ENCODE measurements around the gene ZMAT5.

Gene ZMAT5

GRCh38 chr22:29726512-29727130 is 40.2 kb downstream of the ZMAT5 start:
- DNase-seq, result no peak

- DNase-seq, result no peak
Observed at GRCh38 chr22:29726106-29726505, 40.7 kb downstream of the ZMAT5 start.

GRCh38 chr22:29724843-29725242 is 42.0 kb downstream of the ZMAT5 start:
- DNase-seq, result no peak

- no peak for DNase-seq
Observed at GRCh38 chr22:29723766-29724165, 43.0 kb downstream of the ZMAT5 start.

- DNase-seq, result no peak
Observed at GRCh38 chr22:29722587-29722986, 44.2 kb downstream of the ZMAT5 start.

- no peak for DNase-seq
Observed at GRCh38 chr22:29722151-29722550, 44.7 kb downstream of the ZMAT5 start.

- DNase-seq, result no peak
Observed at GRCh38 chr22:29720811-29721323, 45.9 kb downstream of the ZMAT5 start.

GRCh38 chr22:29719899-29720645 is 46.7 kb downstream of the ZMAT5 start, which contains the start of gene CABP7:
Gene CABP7 (plus strand): TSS chr22:29720003. CDS start chr22:29720425, 422 bp downstream.
- DNase-seq, result no peak

GRCh38 chr22:29718949-29719898 is 47.6 kb downstream of the ZMAT5 start:
- no peak for DNase-seq

- DNase-seq, result no peak
Observed at GRCh38 chr22:29717789-29718188, 49.0 kb downstream of the ZMAT5 start.

GRCh38 chr22:29716814-29717545 is 49.8 kb downstream of the ZMAT5 start:
- DNase-seq, result peak in 1 of 5 donors; percentile 24

GRCh38 chr22:29715705-29716104 is 51.1 kb downstream of the ZMAT5 start:
- no peak for DNase-seq

- no peak for DNase-seq
Observed at GRCh38 chr22:29715240-29715639, 51.6 kb downstream of the ZMAT5 start.

GRCh38 chr22:29713156-29713727 is 53.6 kb downstream of the ZMAT5 start:
- no peak for DNase-seq

- no peak for DNase-seq
Observed at GRCh38 chr22:29712119-29712518, 54.7 kb downstream of the ZMAT5 start.

- no peak for DNase-seq
Observed at GRCh38 chr22:29710922-29711593, 55.7 kb downstream of the ZMAT5 start.

- no peak for DNase-seq
Observed at GRCh38 chr22:29710193-29710592, 56.6 kb downstream of the ZMAT5 start.

GRCh38 chr22:29707471-29707870 is 59.3 kb downstream of the ZMAT5 start:
- DNase-seq, result no peak

- no peak for DNase-seq
Observed at GRCh38 chr22:29707010-29707409, 59.8 kb downstream of the ZMAT5 start.

- no peak for DNase-seq
Observed at GRCh38 chr22:29706486-29706885, 60.3 kb downstream of the ZMAT5 start.

GRCh38 chr22:29705651-29706050 is 61.2 kb downstream of the ZMAT5 start:
- no peak for DNase-seq

All from T-helper 1 cell (primary cell).